GM21447 (cell line): Measurements from ENCODE around the gene AXL.
"Not testable (repeated sequence)": the region's sequence is repeated elsewhere in the genome, so short reads cannot be mapped to it uniquely, and the experiment has no call there.

Experiments
- ATAC-seq: cut with Tn5 transposase; IDR thresholded peaks from one replicate; pipeline ENCODE4 v1.9.1; 2021; ENCODE audit not compliant: unreplicated experiment

Gene AXL

GRCh38 chr19:41218615-41219507, at the start of gene AXL:
TSS of gene AXL (plus strand) at chr19:41219223. CDS start at chr19:41219393, 170 bp downstream.
- no peak for ATAC-seq

GRCh38 chr19:41172297-41173164, 46.5 kb upstream of the AXL start:
- no peak for ATAC-seq

- no peak for ATAC-seq
Measured at GRCh38 chr19:41174297-41174928, 44.6 kb upstream of the AXL start.

GRCh38 chr19:41175801-41176777, 42.9 kb upstream of the AXL start:
- no peak for ATAC-seq

- not testable (repeated sequence) for ATAC-seq
Measured at GRCh38 chr19:41180173-41180572, 38.9 kb upstream of the AXL start.

- ATAC-seq: no peak
Measured at GRCh38 chr19:41186971-41187883, 31.8 kb upstream of the AXL start.

- ATAC-seq: no peak
Measured at GRCh38 chr19:41187884-41188279, 31.1 kb upstream of the AXL start.

- ATAC-seq: no peak
Measured at GRCh38 chr19:41189425-41190065, 29.5 kb upstream of the AXL start.

GRCh38 chr19:41192574-41193429, 26.2 kb upstream of the AXL start, which contains the start of gene CYP2S1:
TSS of gene CYP2S1 (plus strand) at chr19:41193219. CDS start at chr19:41193265, 46 bp downstream.
- no peak for ATAC-seq

GRCh38 chr19:41193430-41194156, 25.4 kb upstream of the AXL start:
- no peak for ATAC-seq

- no peak for ATAC-seq
Measured at GRCh38 chr19:41194157-41194552, 24.9 kb upstream of the AXL start.

- no peak for ATAC-seq
Measured at GRCh38 chr19:41195675-41196497, 23.1 kb upstream of the AXL start.

GRCh38 chr19:41198559-41198958, 20.5 kb upstream of the AXL start:
- no peak for ATAC-seq

GRCh38 chr19:41203371-41203770, 15.7 kb upstream of the AXL start:
- ATAC-seq: no peak

GRCh38 chr19:41204338-41204737, 14.7 kb upstream of the AXL start:
- not testable (repeated sequence) for ATAC-seq

GRCh38 chr19:41205995-41206394, 13.0 kb upstream of the AXL start:
- no peak for ATAC-seq
